ENCODE measurements around the gene THAP4.

Gene THAP4

GRCh38 chr2:241627675-241628074, 9.3 kb downstream of the THAP4 start:
- DNase-seq (ENCODE audit: low read depth), result no peak
- TF ChIP-seq CTCF (IDR thresholded peaks at IDR 0.05; ENCODE audit: insufficient read depth, low read depth, low read length, missing control alignments), result no peak
- no peak overlapping the region for H3K4me3 ChIP-seq (ENCODE audit: low read depth, low read length)

DNA sequence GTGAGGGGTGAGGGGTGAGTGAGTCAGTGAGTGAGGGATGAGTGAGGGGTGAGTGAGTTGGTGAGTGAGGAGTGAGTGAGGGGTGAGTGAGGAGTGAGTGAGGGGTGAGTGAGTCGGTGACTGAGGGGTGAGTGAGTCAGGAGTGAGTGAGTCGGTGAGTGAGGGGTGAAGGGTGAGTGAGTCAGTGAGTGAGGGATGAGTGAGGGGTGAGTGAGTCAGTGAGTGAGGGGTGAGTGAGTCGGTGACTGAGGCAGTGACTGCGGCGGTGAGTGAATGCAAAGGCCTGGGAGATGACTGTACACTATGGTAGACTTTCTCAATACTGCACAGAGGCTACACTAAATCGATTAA, 16.6 kb downstream of the THAP4 start:
- TF ChIP-seq CTCF (IDR thresholded peaks at IDR 0.05; ENCODE audit: insufficient read depth, low read depth, low read length, missing control alignments), result no peak
- no peak overlapping the region for H3K4me3 ChIP-seq (ENCODE audit: low read depth, low read length)
- DNase-seq (ENCODE audit: low read depth), result no peak

- TF ChIP-seq CTCF (IDR thresholded peaks at IDR 0.05; ENCODE audit: insufficient read depth, low read depth, low read length, missing control alignments), result no peak
- H3K4me3 ChIP-seq (ENCODE audit: low read depth, low read length), result no peak overlapping the region
- DNase-seq (ENCODE audit: low read depth), result no peak
Observed at GRCh38 chr2:241619597-241620418, 17.1 kb downstream of the THAP4 start.

GRCh38 chr2:241618829-241619228, 18.1 kb downstream of the THAP4 start:
- DNase-seq (ENCODE audit: low read depth), result no peak
- TF ChIP-seq CTCF (IDR thresholded peaks at IDR 0.05; ENCODE audit: insufficient read depth, low read depth, low read length, missing control alignments), result no peak
- H3K4me3 ChIP-seq (ENCODE audit: low read depth, low read length), result no peak overlapping the region

- TF ChIP-seq CTCF (IDR thresholded peaks at IDR 0.05; ENCODE audit: insufficient read depth, low read depth, low read length, missing control alignments), result no peak
- peak; percentile 50 for DNase-seq (ENCODE audit: low read depth)
- peak overlapping the region; percentile 53 for H3K4me3 ChIP-seq (ENCODE audit: low read depth, low read length)
Observed at GRCh38 chr2:241618296-241618805, 18.6 kb downstream of the THAP4 start.

- peak overlapping the region; percentile 53 for H3K4me3 ChIP-seq (ENCODE audit: low read depth, low read length)
- DNase-seq (ENCODE audit: low read depth), result peak; percentile 77
- TF ChIP-seq CTCF (IDR thresholded peaks at IDR 0.05; ENCODE audit: insufficient read depth, low read depth, low read length, missing control alignments), result no peak
Observed at GRCh38 chr2:241617431-241618154, 19.4 kb downstream of the THAP4 start.

Measured in GM12865 (cell line).